ENCODE measurements around the gene CISTR.

DNA sequence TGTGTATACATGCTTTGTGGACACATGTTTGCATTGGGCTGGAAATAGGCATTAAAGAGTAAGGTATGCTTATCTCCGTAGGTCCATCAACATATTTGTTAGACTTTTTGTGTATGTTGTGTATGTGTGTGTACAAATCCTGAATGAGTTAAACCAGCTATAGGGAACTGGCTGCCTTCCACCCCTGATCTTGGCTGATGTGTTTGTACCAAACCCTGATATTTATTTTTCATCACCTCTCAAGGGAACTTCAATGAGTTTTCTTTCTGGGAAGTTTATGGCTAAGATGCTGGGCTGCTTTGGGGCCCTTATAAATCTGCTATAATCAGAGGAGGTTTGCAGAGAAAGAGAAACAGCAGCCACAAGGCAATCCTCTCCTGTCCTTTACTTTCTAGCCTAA, 37.1 kb upstream of the CISTR start:
- TF ChIP-seq WT1 (tag by site-specific recombination; IDR thresholded peaks at IDR 0.05) (no peak), ZNF274 (IDR thresholded peaks at IDR 0.05; ENCODE audit: low read length) (no peak), ZNF274 (tag by site-specific recombination; IDR thresholded peaks at IDR 0.05; ENCODE audit: borderline replicate concordance) (no peak), KLF16 (tag by site-specific recombination; IDR thresholded peaks at IDR 0.05) (no peak), ZEB2 (tag by site-specific recombination; IDR thresholded peaks at IDR 0.05) (no peak), ZNF221 (tag by site-specific recombination; IDR thresholded peaks at IDR 0.05; ENCODE audit: borderline replicate concordance) (no peak), KLF8 (tag by site-specific recombination; IDR thresholded peaks at IDR 0.05) (no peak), ZNF24 (tag by site-specific recombination; IDR thresholded peaks at IDR 0.05) (no peak), BCL11A (tag by site-specific recombination; IDR thresholded peaks at IDR 0.05; ENCODE audit: low read depth) (no peak), ZNF768 (tag by site-specific recombination; IDR thresholded peaks at IDR 0.05) (no peak)
- TF ChIP-seq, protein P1, sequence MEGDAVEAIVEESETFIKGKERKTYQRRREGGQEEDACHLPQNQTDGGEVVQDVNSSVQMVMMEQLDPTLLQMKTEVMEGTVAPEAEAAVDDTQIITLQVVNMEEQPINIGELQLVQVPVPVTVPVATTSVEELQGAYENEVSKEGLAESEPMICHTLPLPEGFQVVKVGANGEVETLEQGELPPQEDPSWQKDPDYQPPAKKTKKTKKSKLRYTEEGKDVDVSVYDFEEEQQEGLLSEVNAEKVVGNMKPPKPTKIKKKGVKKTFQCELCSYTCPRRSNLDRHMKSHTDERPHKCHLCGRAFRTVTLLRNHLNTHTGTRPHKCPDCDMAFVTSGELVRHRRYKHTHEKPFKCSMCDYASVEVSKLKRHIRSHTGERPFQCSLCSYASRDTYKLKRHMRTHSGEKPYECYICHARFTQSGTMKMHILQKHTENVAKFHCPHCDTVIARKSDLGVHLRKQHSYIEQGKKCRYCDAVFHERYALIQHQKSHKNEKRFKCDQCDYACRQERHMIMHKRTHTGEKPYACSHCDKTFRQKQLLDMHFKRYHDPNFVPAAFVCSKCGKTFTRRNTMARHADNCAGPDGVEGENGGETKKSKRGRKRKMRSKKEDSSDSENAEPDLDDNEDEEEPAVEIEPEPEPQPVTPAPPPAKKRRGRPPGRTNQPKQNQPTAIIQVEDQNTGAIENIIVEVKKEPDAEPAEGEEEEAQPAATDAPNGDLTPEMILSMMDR (tag by site-specific recombination; IDR thresholded peaks at IDR 0.05): no peak

Measured in HEK293 (cell line).